ENCODE data around the gene UBR1.

- TF ChIP-seq EZH2 (IDR thresholded peaks at IDR 0.05) (no peak), POLR2AphosphoS5 (IDR thresholded peaks at IDR 0.05; ENCODE audit: borderline replicate concordance, low read depth, low read length) (no peak)
Observed at GRCh38 chr15:43056696-43057095, 49.1 kb downstream of the UBR1 start.
